KMS-11 (cell line): ENCODE measurements around the gene NME1.

ENCODE experiments used
- H2AFZ ChIP-seq: fragments of 200-600 bp; sonication (generic); 2 replicates; pipeline ENCODE4 v1.6.1; 2016; ENCODE audit warnings: antibody characterized with exemption, mixed run types, low read depth
- H3K27ac ChIP-seq: fragments of 200-600 bp; sonication (generic); 2 replicates; pipeline ENCODE4 v1.6.1; 2016; ENCODE audit warnings: mild to moderate bottlenecking, mixed run types
- H3K27me3 ChIP-seq: fragments of 200-600 bp; sonication (generic); 2 replicates; pipeline ENCODE4 v1.6.1; 2017; ENCODE audit warnings: mild to moderate bottlenecking, low read depth, mixed run types, moderate library complexity; ENCODE audit not compliant: insufficient read depth
- H3K36me3 ChIP-seq: fragments of 200-600 bp; sonication (generic); 2 replicates; pipeline ENCODE4 v1.6.1; 2017; ENCODE audit warnings: mild to moderate bottlenecking, mixed run types; ENCODE audit not compliant: insufficient read depth
- H3K4me1 ChIP-seq: fragments of 200-600 bp; sonication (generic); 2 replicates; pipeline ENCODE4 v1.6.1; 2016; ENCODE audit warnings: mild to moderate bottlenecking, low read depth, mixed run types; ENCODE audit not compliant: poor library complexity, severe bottlenecking
- H3K4me2 ChIP-seq: fragments of 200-600 bp; sonication (generic); 2 replicates; pipeline ENCODE4 v1.7.0; 2016; ENCODE audit warnings: mild to moderate bottlenecking, mixed run types
- H3K4me3 ChIP-seq: fragments of 200-600 bp; sonication (generic); IDR thresholded peaks from 2 replicates; pipeline ENCODE4 v1.6.1; 2017; ENCODE audit warnings: low read depth, low read length, mixed read lengths; ENCODE audit not compliant: insufficient read depth
- H3K79me2 ChIP-seq: fragments of 200-600 bp; sonication (generic); 2 replicates; pipeline ENCODE4 v1.6.1; 2016; ENCODE audit warnings: low read depth, mixed run types; ENCODE audit not compliant: insufficient read depth
- H3K9ac ChIP-seq: fragments of 200-600 bp; sonication (generic); 2 replicates; pipeline ENCODE4 v1.6.1; 2016; ENCODE audit warnings: mild to moderate bottlenecking, mixed run types
- H4K20me1 ChIP-seq: fragments of 200-600 bp; sonication (generic); 2 replicates; pipeline ENCODE4 v1.6.1; 2016; ENCODE audit warnings: mild to moderate bottlenecking, mixed run types; ENCODE audit not compliant: insufficient read depth
- TF ChIP-seq, protein P1 (sequence below): fragments of 200-600 bp; sonication (generic); conservative IDR thresholded peaks from 2 replicates; pipeline ENCODE4 v1.6.1; 2017; ENCODE audit warnings: low read depth, mild to moderate bottlenecking, antibody characterized with exemption, low read length, moderate library complexity, mixed read lengths

Gene NME1

DNA sequence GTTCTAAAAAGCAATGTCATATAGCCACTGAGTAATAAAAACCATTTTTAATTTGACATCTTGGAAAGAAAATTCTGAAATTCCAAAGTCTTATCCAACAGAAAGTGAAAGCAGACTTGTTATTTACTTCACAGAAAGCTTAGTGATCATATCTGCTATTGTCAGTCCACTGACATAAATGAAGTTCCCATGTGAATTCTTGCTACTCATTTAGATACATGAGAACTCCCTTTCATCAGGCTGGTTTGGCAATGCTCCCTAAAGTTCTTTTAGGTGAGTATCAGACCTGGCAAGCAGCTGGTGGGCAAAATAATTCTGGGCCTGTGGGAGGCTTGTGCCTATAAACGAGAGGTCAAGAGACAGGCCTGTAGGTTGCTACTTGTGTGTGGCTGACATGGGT, 36.3 kb downstream of the NME1 start:
- H3K36me3 ChIP-seq = peaks cover 17% of the 10 kb centered on the region; the same call in 1 of the 2 replicates

DNA sequence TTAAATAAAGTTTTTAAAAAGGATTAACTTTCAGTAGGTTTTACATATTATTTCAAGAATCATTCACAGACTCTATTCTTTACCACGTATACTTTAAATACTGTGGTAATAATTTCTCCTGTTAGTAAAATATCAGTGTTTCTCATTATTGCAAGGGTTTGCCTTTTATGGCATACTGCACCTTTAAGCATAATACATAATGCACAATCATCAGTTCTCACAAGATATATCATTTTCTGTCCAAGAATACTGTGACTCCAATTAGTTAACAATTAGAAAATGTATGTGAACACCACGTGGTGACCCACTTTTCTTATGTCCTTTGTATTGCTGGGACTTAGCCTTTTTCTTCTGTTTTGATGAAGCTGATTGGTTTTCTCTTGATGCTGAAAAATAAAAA, 38.5 kb downstream of the NME1 start:
- Histone ChIP-seq H3K4me2 (no peak overlapping the region), H3K4me3 (no peak overlapping the region), H4K20me1 (no peaks in the 10 kb centered on the region), H3K79me2 (no peaks in the 10 kb centered on the region), H3K4me1 (no peaks in the 10 kb centered on the region), H3K36me3 (peaks cover 17% of the 10 kb centered on the region; the same call in 1 of the 2 replicates), H3K27me3 (no peaks in the 10 kb centered on the region), H3K27ac (no peak overlapping the region), H3K9ac (no peak overlapping the region), H2AFZ (no peak overlapping the region)
- TF ChIP-seq, protein P1, sequence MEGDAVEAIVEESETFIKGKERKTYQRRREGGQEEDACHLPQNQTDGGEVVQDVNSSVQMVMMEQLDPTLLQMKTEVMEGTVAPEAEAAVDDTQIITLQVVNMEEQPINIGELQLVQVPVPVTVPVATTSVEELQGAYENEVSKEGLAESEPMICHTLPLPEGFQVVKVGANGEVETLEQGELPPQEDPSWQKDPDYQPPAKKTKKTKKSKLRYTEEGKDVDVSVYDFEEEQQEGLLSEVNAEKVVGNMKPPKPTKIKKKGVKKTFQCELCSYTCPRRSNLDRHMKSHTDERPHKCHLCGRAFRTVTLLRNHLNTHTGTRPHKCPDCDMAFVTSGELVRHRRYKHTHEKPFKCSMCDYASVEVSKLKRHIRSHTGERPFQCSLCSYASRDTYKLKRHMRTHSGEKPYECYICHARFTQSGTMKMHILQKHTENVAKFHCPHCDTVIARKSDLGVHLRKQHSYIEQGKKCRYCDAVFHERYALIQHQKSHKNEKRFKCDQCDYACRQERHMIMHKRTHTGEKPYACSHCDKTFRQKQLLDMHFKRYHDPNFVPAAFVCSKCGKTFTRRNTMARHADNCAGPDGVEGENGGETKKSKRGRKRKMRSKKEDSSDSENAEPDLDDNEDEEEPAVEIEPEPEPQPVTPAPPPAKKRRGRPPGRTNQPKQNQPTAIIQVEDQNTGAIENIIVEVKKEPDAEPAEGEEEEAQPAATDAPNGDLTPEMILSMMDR = no peak

More for the DNA sequence above, 36.3 kb downstream of the NME1 start:
- Histone ChIP-seq H3K4me2 (no peak overlapping the region), H3K79me2 (no peaks in the 10 kb centered on the region), H3K27me3 (no peaks in the 10 kb centered on the region), H3K9ac (no peak overlapping the region), H3K4me1 (no peaks in the 10 kb centered on the region), H4K20me1 (no peaks in the 10 kb centered on the region), H2AFZ (no peak overlapping the region), H3K4me3 (no peak overlapping the region), H3K27ac (no peak overlapping the region)
- TF ChIP-seq, protein P1 = no peak

DNA sequence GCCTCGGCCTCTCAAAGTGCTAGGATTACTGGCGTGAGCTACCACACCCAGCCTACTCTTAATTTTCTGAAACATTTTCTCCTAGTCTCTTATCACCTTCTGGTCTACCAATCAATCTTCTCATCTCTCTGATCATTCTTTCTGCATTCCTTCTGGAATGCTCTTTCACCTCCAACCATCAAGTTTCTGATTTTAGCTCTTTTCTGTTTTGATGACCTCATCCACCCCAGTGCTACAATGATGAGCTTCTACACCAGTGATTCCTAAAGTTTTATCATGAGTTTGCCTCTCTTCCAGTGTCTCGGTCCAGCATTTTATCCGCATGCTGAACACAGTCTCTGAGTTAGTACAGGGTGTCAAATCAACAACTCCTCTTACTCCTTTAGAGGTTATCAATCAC, 44.4 kb downstream of the NME1 start:
- Histone ChIP-seq H3K4me1 (no peaks in the 10 kb centered on the region), H4K20me1 (no peaks in the 10 kb centered on the region), H3K9ac (no peak overlapping the region), H3K27ac (no peak overlapping the region), H3K4me3 (no peak overlapping the region), H3K4me2 (no peak overlapping the region), H3K79me2 (no peaks in the 10 kb centered on the region), H3K36me3 (peaks cover 2% of the 10 kb centered on the region; the same call in 1 of the 2 replicates), H3K27me3 (no peaks in the 10 kb centered on the region), H2AFZ (no peak overlapping the region)
- TF ChIP-seq, protein P1 = no peak

DNA sequence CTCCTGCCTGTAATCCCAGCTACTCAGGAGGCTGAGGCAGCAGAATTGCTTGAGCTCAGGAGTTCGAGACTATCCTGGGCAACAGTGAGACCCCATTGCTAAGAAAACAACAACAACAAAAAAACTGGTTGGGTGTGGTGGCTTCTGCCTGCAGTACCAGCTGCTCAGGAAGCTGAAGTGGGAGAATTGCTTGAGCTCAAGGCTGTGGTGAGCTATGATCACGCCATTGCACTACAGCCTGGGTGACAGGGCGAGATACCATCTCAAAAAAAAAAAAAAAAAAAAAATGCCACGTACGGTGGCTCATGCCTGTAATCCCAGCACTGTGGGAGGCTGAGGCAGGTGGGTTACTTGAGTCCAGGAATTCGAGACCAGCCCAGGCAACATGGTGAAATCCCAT, 46.9 kb downstream of the NME1 start:
- Histone ChIP-seq H3K27me3 (no peaks in the 10 kb centered on the region), H3K4me3 (no peak overlapping the region), H3K36me3 (no peaks in the 10 kb centered on the region; the same call in 1 of the 2 replicates), H3K79me2 (no peaks in the 10 kb centered on the region), H3K9ac (no peak overlapping the region), H3K4me2 (no peak overlapping the region), H3K27ac (no peak overlapping the region), H2AFZ (no peak overlapping the region), H4K20me1 (no peaks in the 10 kb centered on the region), H3K4me1 (no peaks in the 10 kb centered on the region)
- TF ChIP-seq, protein P1 = no peak

DNA sequence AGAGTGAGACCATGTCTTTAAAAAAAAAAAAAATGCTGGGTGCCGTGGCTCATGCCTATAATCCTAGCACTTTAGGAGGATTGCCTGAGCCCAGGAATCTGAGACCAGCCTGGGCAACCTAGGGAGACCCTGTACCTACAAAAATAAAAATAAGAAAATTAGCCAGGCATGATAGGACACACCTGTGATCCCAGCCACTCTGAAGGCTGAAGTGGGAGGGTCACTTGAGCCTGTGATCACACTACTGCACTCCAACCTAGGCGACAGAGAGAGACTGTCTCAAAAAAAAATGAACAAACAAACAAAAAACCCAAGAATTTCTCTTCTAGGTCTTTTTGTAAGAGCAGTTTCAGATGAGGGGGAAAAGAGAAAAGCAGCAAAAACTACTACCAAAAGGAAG, 47.5 kb downstream of the NME1 start:
- H2AFZ ChIP-seq = no peak overlapping the region
- H3K9ac ChIP-seq = no peak overlapping the region
- H3K36me3 ChIP-seq = no peaks in the 10 kb centered on the region; the same call in 1 of the 2 replicates
- H3K27ac ChIP-seq = no peak overlapping the region
- H3K4me3 ChIP-seq = no peak overlapping the region
- H4K20me1 ChIP-seq = no peaks in the 10 kb centered on the region
- H3K79me2 ChIP-seq = no peaks in the 10 kb centered on the region
- TF ChIP-seq, protein P1 = no peak
- no peaks in the 10 kb centered on the region for H3K27me3 ChIP-seq
- H3K4me1 ChIP-seq = no peaks in the 10 kb centered on the region
- H3K4me2 ChIP-seq = no peak overlapping the region
